ENCODE data around the gene JAKMIP1. TPM values are rescaled to one million over a fixed set of nuclear protein-coding genes. Genes with fewer than 3 reads are reported as not detected.

The JAKMIP1 gene
- total RNA-seq, 2 experiments from 2014 or later, result 4.0 to 5.1 TPM

- intact Hi-C loops (cut with micrococcal nuclease; ENCODE audit: unreplicated experiment), result no loop called here
- ChIA-PET CTCF (ENCODE audit: unreplicated experiment) (no interaction called here), POLR2A (no interaction called here)
- no TSS peak for BruUV-seq (replicated peaks)
- Histone ChIP-seq H3K9me2 (ENCODE audit: insufficient read depth, low read length) (no peaks in the 10 kb centered on the region), H3K9me3 (ENCODE audit: low read length) (no peaks in the 10 kb centered on the region), H3K4me3 (ENCODE audit: low read depth, low read length, poor library complexity, severe bottlenecking) (no peak overlapping the region), H3K36me3 (ENCODE audit: insufficient read depth, low read length) (no peaks in the 10 kb centered on the region), H4K20me1 (ENCODE audit: insufficient read depth, low read length) (no peaks in the 10 kb centered on the region), H3K4me1 (ENCODE audit: insufficient read depth, low read length, poor library complexity, severe bottlenecking) (no peaks in the 10 kb centered on the region), H3K4me2 (ENCODE audit: low read length) (no peak overlapping the region), H3K79me2 (ENCODE audit: insufficient read depth, low read depth, low read length) (no peaks in the 10 kb centered on the region), H2AFZ (ENCODE audit: low read length) (no peak overlapping the region), H3K27ac (ENCODE audit: low read depth, low read length, poor library complexity, severe bottlenecking) (no peak overlapping the region)
- no peak for DNase-seq (ENCODE audit: low spot score)
- no peak for TF ChIP-seq EZH2phosphoT487 (IDR thresholded peaks at IDR 0.05; ENCODE audit: borderline replicate concordance, low read depth, low read length)
- TF ChIP-seq CTCF (conservative IDR thresholded peaks at IDR 0.05; ENCODE audit: low read length), result no peak
Observed at GRCh38 chr4:6246170-6246634, 45.9 kb upstream of the JAKMIP1 start.

GRCh38 chr4:6245246-6246169 is 45.2 kb upstream of the JAKMIP1 start:
- CTCF ChIA-PET (ENCODE audit: unreplicated experiment), result no interaction called here
- H3K9me3 ChIP-seq (ENCODE audit: low read length), result no peaks in the 10 kb centered on the region
- H2AFZ ChIP-seq (ENCODE audit: low read length), result no peak overlapping the region
- H3K9me2 ChIP-seq (ENCODE audit: insufficient read depth, low read length), result no peaks in the 10 kb centered on the region
- TF ChIP-seq CTCF (conservative IDR thresholded peaks at IDR 0.05; ENCODE audit: low read length) (no peak), EZH2phosphoT487 (IDR thresholded peaks at IDR 0.05; ENCODE audit: borderline replicate concordance, low read depth, low read length) (no peak)
- no peaks in the 10 kb centered on the region for H3K79me2 ChIP-seq (ENCODE audit: insufficient read depth, low read depth, low read length)
- POLR2A ChIA-PET, result no interaction called here
- intact Hi-C loops (cut with micrococcal nuclease; ENCODE audit: unreplicated experiment), result no loop called here
- no TSS peak for BruUV-seq (replicated peaks)
- no peaks in the 10 kb centered on the region for H3K36me3 ChIP-seq (ENCODE audit: insufficient read depth, low read length)
- no peak overlapping the region for H3K27ac ChIP-seq (ENCODE audit: low read depth, low read length, poor library complexity, severe bottlenecking)
- H3K4me3 ChIP-seq (ENCODE audit: low read depth, low read length, poor library complexity, severe bottlenecking), result no peak overlapping the region
- no peaks in the 10 kb centered on the region for H3K4me1 ChIP-seq (ENCODE audit: insufficient read depth, low read length, poor library complexity, severe bottlenecking)
- DNase-seq (ENCODE audit: low spot score), result no peak
- H4K20me1 ChIP-seq (ENCODE audit: insufficient read depth, low read length), result no peaks in the 10 kb centered on the region
- H3K4me2 ChIP-seq (ENCODE audit: low read length), result no peak overlapping the region

Measured in OCI-LY7 (cell line).